ENCODE measurements around the gene SLC29A3. TPM values are rescaled to one million over a fixed set of nuclear protein-coding genes. Genes with fewer than 3 reads are reported as not detected.

The SLC29A3 gene
- total RNA-seq = 2.5 and 3.8 TPM in 2 replicates

- peak; percentile 98 for DNase-seq (ENCODE audit: insufficient read length, low spot score, missing footprints)
- H3K27ac ChIP-seq (ENCODE audit: low read depth, low read length) = no peak within 1 kb of the TSS
- no peaks in the 10 kb centered on the region for H3K27me3 ChIP-seq (ENCODE audit: insufficient read depth, low read length)
- peaks cover 3% of the 10 kb centered on the region for H3K36me3 ChIP-seq (ENCODE audit: insufficient read depth, low read length)
- no peaks in the 10 kb centered on the region for H4K20me1 ChIP-seq (ENCODE audit: insufficient read depth, low read length)
- H3K4me1 ChIP-seq (ENCODE audit: insufficient read depth, low read length) = peaks cover 6% of the 10 kb centered on the region
- H3K4me3 ChIP-seq (ENCODE audit: insufficient read depth, low read length) = peak within 1 kb of the TSS; percentile 78
- peak within 1 kb of the TSS; percentile 95 for H3K4me2 ChIP-seq (ENCODE audit: insufficient read depth, low read length)
- no peaks in the 10 kb centered on the region for H3K79me2 ChIP-seq (ENCODE audit: insufficient read depth, low read length)
- H3K9me3 ChIP-seq (ENCODE audit: low read depth, low read length) = no peaks in the 10 kb centered on the region
- peak; percentile 59 for TF ChIP-seq CTCF (IDR thresholded peaks at IDR 0.05; ENCODE audit: extremely low read depth, low read depth, low read length)
- H2AFZ ChIP-seq (ENCODE audit: low read length) = peak within 1 kb of the TSS; percentile 95
These were observed at the start of gene SLC29A3 for GRCh38 chr10:71319042-71319799. TSS of gene SLC29A3 (plus strand) at chr10:71319259. CDS start at chr10:71319310, 51 bp downstream.

- Histone ChIP-seq H3K9me3 (ENCODE audit: low read depth, low read length) (no peaks in the 10 kb centered on the region), H3K4me1 (ENCODE audit: insufficient read depth, low read length) (peaks cover 44% of the 10 kb centered on the region), H4K20me1 (ENCODE audit: insufficient read depth, low read length) (peaks cover 25% of the 10 kb centered on the region), H3K4me3 (ENCODE audit: insufficient read depth, low read length) (no peak overlapping the region), H2AFZ (ENCODE audit: low read length) (no peak overlapping the region), H3K79me2 (ENCODE audit: insufficient read depth, low read length) (peaks cover 4% of the 10 kb centered on the region), H3K27ac (ENCODE audit: low read depth, low read length) (peak overlapping the region; percentile 47), H3K4me2 (ENCODE audit: insufficient read depth, low read length) (no peak overlapping the region), H3K27me3 (ENCODE audit: insufficient read depth, low read length) (no peaks in the 10 kb centered on the region), H3K36me3 (ENCODE audit: insufficient read depth, low read length) (no peaks in the 10 kb centered on the region)
- peak; percentile 62 for DNase-seq (ENCODE audit: insufficient read length, low spot score, missing footprints)
- TF ChIP-seq CTCF (IDR thresholded peaks at IDR 0.05; ENCODE audit: extremely low read depth, low read depth, low read length) = no peak
These were observed 49.5 kb upstream of the SLC29A3 start for GRCh38 chr10:71269301-71270288.

GRCh38 chr10:71270301-71271220 is 48.5 kb upstream of the SLC29A3 start:
- H3K4me1 ChIP-seq (ENCODE audit: insufficient read depth, low read length) = peaks cover 44% of the 10 kb centered on the region
- H3K27me3 ChIP-seq (ENCODE audit: insufficient read depth, low read length) = no peaks in the 10 kb centered on the region
- TF ChIP-seq CTCF (IDR thresholded peaks at IDR 0.05; ENCODE audit: extremely low read depth, low read depth, low read length) = peak; percentile 65
- H3K4me2 ChIP-seq (ENCODE audit: insufficient read depth, low read length) = no peak overlapping the region
- no peaks in the 10 kb centered on the region for H3K36me3 ChIP-seq (ENCODE audit: insufficient read depth, low read length)
- H3K27ac ChIP-seq (ENCODE audit: low read depth, low read length) = peak overlapping the region; percentile 4
- peaks cover 4% of the 10 kb centered on the region for H3K79me2 ChIP-seq (ENCODE audit: insufficient read depth, low read length)
- no peaks in the 10 kb centered on the region for H3K9me3 ChIP-seq (ENCODE audit: low read depth, low read length)
- H3K4me3 ChIP-seq (ENCODE audit: insufficient read depth, low read length) = no peak overlapping the region
- peaks cover 25% of the 10 kb centered on the region for H4K20me1 ChIP-seq (ENCODE audit: insufficient read depth, low read length)
- DNase-seq (ENCODE audit: insufficient read length, low spot score, missing footprints) = peak; percentile 98
- H2AFZ ChIP-seq (ENCODE audit: low read length) = no peak overlapping the region
